HL-60/S4 treated with phorbol 12-myristate 13-acetate at 8.2 ng/mL for 4 days and 3 days (cell line): ENCODE measurements around the gene PODXL2.

Experiments used
- in situ Hi-C: fragments of 300-500 bp; cut with MboI; formaldehyde crosslinking; loops from 2 replicates; pipeline ENCODE4 v1.15.0; 2022; ENCODE audit warnings: low sequenced_read_pairs

PODXL2 gene

DNA sequence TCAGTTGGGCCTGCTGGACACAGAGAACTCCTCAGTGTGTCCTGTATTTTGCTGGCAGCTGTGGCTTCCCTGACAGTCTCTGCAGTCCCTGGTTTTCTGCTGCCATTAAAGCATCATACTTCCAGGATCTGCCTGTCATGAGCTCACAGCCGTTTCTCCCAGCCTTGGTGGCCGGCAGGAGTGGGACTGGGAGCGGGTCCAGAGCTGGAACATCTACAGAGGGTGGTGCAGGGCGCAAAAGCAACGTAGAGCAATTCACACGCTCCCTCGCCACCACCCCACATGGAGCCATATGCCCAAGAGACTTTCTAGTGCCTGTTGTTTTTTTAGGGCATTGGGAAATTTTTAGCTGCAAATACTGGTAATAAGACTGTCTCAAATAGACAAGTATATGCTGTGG lies 77.3 kb downstream of the PODXL2 start:
- in situ Hi-C loops = no loop called here

DNA sequence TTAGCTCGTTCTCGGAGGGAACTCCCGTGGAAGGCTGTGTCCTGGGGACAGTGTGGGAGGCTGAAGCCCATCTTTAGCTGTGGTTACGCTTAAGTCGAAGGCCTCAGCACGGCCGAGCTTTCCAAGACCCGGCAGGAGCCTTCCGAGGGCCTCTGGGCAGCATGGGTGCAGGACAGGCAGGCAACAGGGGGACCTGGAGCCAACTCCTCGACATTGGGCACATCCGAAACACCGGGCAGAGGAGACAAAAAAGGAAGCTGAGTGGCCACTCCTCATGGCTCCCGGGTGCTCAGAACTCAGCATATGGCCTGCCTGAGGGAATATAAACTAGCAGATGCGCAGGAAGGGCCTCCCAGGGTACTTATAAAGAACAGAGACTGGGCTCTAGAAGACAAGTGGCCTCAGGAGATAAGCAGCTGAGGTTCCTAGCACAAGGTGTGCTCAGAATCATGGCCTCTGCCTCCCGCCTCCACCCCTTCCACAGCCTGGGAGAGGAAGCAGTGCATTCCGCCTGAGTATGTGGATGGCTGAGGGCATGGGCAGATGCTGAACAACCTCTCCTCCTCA lies 77.9 kb downstream of the PODXL2 start:
- in situ Hi-C loops = no loop called here

DNA sequence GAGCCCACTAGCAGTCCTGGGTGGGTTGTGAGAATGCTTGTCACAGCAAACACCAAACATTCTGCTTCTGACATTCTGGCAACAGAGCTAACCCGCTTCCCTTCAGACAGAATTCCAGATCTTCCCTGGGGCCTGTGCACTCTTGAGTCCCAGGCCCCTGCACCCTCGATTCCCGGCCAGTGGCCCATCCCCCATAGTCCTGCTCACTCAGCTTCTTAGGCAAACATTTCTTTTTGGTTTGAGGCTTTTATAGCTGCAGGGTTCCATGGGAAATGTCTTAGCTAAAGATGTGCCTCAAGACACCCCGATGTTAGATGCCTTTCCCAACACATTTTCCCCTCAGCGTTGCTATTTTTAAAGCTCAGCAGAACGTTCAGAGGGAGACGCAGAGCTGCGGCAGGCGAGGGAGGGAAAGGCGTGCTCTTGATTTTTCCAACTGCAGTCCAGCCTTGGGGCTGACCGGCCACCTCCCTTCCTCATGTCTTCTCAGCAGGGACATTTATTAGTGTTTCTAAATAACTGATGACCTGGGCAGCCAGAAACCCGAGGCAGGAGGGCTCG lies 78.9 kb downstream of the PODXL2 start:
- in situ Hi-C loops = no loop called here

DNA sequence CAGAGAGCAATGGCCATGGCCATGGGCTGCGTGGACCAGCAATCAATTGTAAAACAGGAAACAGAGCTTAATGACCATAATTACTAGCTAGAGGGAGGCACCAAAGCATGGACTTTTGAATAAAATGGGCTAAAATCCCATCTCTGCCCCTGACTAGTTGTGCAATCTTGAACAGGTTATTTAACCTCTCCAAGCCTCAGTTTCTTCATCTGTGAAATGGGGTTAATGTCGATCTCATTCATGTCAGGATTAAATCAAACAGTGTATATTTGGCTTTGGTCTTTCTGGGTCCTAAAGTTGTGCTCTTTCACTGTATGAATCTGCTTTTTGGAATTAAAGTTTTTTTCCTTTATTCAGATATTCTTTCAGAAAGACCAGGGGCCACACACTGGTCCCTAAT lies 79.9 kb downstream of the PODXL2 start:
- in situ Hi-C loops = no loop called here

DNA sequence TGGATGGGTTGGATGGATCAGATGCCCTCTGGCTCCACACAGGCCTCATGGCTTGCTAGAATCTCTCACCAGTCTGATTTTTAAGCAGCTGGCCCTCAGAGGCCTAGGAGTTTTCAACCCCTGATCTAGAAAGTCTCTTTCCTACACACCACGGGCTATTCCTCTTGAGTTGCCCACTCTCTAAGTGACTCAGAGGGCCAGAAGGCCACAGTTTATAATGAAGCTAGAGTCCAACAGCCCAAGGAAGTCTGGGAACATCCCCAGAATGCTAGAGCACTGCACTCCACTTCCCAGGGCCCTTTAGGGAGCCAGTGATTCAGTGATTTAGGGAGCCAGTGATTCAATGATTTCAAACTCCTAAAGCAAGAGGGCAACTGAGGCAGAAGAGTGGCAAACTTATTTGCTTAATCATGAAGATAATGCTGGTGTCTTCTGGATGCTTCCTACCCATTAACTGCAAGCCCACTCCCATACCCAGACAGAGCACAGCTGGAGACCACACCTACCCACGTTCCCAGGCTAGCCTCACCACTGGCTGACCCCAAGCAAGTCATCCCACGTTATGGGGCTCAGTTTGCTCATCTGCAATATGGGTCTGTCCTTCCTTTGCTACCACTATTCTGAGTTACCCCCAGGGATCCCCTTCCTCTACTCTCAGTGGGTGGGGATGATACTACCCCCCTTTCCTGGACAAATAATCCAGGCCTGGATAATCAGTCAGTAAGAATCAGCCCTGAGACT lies 80.5 kb downstream of the PODXL2 start:
- in situ Hi-C loops = no loop called here

DNA sequence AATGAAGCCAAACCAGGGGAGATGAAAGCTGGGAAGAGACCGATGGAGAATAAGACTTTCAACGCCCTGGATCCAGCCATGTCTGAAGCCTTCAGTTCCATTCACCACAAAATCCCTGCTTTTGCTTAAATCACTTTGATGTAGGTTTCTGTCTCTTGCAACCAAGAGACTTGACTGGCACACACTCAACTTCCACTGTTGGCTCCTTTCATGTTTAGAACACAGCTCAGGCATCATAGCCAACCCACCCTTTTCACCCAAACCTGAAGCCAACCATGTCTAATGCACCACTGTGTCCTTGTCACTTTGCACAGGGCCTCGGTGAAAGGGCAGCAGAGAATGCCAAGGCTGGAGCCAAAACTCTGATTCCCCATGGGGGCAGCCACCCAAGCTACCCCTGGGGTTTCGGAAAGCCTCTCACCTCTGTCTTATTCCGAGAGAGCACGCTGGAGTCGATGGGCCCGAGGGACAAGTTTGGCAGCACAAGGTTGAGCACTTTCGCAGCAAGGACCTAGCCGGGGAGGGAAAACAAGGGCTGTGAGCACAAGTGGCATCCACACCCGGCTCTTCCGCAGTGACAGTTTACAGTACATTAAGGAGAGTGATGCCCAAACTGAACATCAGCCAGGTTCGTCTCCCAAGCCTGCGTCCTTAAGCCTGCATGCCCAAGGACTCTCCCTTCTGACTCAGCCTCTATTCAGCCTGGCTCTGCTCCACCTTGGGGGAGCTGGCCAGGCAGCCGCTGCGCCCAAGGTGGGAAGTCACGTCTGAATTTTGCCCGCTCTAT lies 81.4 kb downstream of the PODXL2 start:
- in situ Hi-C loops = no loop called here

DNA sequence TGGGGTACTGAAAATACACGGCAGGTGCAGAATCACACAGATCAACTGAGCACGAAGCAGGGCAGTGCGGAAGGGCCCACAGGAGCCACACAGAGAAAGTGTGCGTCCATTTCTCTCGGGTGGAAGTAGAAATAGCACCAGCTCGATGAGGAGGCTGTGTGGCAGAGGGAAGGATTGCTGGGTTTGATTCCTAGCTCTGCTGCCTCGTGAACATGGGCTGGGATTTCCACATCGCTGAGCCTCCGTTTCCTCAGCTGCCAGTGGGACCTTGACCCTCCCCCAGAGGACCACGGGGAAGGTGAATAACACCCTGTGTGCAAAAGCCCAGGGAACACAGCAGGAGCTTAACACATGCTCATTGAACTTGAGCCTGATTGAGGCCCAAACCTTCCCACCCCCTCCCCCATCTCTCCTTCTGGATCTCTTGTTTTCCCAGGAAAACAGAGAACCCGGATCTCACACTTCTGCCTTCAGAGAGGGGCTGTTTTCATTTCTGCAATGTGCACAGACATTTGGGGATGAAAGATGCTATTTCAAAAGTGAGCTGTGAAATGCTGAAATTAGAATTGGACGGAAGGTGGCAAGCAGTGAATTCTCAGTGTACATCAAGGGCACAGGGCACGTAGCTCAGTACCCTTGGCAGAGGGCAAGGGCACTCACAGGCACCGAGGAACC lies 82.2 kb downstream of the PODXL2 start:
- in situ Hi-C loops = no loop called here

DNA sequence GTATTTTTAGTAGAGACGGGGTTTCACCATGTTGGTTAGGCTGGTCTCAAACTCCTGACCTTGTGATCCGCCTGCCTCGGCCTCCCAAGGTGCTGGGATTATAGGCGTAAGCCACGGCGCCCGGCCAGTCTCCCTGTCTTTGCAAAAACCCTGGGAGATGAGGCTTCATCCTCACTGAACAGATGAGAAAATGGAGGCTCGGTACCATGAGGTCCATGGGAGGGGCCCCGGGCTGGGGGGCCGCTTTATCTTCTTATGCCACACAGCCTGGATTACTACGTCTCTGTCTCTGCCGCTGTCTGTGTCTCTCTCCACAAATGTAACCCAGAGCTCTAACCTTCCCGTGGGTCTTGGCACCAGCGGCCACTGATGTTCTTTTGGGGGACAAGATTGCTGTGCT lies 82.9 kb downstream of the PODXL2 start:
- in situ Hi-C loops = no loop called here

DNA sequence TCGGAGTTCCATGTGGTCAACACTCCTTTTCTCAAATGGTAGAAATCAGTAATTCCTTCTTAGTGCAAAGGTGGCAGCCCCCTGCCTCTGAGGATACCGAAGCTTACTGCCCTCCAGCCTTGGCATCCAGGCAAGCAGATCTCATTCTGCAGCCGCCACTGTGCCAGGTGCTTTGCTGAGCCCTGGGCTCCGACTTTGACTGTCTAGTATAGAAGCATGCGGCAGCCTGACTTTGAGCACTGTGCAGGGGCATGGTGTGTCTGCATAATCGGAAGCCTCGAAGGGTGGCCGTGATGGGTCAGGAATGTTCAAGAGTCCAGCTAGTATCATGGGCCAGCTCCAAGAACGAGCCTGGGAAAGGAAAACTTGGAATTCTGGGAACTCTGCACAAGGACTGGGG lies 83.5 kb downstream of the PODXL2 start:
- in situ Hi-C loops = no loop called here

DNA sequence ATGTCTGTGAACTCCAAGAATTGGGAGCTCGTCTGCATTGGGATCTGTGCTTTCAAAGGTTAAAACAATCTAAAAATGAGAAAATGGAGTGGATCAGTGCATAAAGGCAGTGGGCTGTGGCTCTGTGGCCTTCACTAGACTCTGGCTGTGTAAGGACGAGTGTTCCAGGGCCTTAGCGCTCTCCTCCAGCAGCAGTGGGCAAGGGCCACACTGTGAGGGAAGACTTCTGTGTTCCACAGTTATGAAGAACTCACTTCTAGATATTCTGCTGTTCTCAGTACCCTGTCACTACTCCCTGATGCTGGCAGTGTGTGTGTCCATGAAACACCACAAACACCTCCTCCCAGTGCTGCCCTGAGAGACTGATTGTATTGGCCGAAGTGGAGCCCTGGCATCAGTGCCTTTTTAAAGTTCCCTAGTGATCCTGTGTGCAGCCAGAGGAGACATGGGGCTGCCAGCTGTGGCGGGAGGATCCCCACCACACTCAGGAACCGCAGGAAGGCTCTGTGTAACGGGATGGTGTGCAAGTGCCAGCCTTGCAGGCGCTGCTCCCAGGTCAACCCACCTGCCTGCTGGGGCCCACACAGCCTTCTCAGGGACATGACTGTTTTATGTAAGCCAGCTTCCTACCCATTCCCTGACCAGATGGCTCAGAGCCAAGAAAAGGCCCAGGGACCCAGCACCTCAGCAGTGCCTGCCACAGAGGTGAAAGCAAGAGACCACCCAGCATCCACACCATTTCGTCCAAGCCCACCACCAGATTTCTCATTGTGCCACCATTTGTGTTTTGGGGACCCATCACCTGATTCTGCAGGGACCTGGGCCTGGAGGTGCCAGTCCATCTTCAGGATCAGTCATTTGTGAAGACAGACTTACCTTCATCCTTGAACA lies 84.1 kb downstream of the PODXL2 start:
- in situ Hi-C loops = no loop called here

DNA sequence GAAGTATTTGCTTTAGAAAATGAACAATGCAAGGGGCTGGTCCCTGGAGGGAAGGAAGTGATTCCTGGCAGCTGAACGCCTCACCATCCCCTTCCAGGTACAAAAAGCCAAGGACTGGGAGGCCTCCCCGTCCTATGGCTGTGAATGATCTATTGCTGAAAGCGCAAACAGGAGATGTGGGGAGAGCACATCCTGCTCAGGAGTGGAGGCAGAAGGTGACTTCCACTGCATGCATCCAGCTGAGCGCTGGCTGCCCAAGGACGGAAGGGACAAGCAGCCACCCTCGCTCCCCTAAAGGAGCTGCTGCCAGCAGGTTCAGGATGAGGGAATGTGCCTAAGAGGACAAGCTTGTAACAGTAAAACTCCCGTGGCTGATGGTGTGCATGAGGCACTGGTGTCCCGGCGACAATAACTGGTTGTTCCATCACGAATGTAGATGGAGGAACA lies 85.2 kb downstream of the PODXL2 start:
- in situ Hi-C loops = no loop called here

DNA sequence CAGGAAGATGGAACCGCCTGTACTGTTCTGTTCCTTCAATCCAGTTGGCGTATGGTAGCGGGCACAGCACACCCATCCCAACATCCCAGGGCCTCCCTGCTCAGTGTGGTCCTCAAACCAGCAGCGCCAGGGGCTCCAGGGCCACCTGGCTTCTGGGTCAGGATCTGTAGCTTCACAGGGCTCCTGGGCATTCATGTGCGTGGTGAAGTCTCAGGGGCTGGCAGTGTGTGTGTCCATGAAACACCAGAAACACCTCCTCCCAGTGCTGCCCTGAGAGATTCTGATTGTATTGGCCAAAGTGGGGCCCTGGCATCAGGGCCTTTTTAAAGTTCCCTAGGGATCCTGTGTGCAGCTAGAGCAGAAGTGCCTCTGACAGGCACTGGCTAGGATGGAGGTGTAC lies 85.9 kb downstream of the PODXL2 start:
- in situ Hi-C loops = no loop called here

DNA sequence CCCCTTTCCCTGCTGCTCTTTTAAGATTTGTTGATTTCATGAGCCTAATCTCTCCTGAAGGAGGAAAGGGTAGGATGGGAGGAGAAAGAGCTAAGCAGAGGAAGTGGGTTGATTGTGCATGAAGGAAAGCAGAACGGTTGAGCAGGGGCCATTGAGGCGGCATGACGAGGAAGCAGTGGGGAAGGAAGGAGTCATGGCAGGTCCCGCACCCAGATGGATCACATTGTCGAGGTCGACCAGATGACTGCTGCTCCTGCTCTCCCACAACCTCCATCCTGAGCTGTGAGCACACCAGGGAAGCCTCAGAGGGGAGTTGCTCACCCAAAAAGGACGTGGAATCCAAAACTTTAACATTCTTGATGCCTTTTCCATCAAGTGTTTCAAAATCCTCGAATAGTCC lies 86.5 kb downstream of the PODXL2 start:
- in situ Hi-C loops = no loop called here

DNA sequence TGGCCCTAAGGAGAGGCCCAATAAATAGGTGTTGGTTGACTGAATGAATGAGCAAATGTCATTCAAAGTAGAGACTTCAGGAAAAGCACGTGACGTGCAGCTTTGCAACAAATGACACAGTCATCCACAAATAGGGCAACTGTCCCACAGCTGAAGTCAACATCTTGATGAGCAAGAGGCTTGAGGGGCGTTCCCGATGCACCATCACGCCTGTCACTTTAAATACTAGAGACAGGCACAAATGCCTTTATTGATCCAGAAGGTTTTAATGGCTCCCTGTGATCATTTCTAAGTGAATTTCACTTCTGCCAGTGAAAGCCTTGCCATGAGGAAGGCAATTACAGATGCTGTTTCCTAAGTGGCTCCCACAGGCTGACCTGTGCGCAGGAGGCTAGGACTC lies 87.4 kb downstream of the PODXL2 start:
- in situ Hi-C loops = no loop called here

DNA sequence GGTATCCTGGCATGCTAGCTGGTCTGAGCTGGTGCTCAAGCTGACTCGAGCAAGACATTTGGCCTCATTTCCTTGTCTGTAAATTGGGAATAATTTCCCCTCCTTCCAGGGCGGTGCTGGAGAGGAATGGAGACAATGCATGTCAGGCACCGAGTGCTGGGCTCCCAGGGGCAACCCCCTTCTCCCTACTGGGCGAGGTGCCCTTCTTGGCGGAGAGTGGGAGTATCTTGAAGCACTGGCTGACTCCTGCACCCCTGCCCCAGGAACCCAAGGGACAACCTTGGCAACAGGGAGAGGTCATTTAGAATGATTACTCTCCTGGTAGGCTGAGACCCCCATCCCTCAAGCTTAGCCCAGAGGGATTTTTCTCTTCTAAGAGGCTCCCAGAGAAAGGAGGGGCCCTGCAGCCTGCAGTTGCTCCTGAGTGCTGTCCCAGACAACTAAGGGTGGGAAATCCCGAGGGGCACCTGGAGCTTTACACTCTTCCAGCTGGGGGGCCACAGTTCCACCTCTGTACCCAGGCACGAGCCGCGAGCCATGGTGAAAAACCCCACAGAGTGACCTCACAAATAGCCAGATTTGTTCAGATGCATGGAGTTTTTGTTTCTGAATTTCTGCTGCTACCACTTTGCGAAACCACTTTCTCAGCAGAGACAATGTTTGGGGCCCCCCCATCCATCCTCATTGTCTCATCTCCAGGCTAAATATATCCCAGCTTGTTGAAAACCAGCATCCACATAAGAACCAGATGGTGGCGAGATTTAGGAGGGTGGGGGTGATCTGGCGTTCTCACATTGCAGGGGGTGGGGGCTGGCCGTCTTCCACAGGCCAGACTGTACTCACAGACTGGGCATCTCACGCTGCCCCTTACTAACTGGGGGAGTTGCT lies 88.6 kb downstream of the PODXL2 start:
- in situ Hi-C loops = no loop called here

DNA sequence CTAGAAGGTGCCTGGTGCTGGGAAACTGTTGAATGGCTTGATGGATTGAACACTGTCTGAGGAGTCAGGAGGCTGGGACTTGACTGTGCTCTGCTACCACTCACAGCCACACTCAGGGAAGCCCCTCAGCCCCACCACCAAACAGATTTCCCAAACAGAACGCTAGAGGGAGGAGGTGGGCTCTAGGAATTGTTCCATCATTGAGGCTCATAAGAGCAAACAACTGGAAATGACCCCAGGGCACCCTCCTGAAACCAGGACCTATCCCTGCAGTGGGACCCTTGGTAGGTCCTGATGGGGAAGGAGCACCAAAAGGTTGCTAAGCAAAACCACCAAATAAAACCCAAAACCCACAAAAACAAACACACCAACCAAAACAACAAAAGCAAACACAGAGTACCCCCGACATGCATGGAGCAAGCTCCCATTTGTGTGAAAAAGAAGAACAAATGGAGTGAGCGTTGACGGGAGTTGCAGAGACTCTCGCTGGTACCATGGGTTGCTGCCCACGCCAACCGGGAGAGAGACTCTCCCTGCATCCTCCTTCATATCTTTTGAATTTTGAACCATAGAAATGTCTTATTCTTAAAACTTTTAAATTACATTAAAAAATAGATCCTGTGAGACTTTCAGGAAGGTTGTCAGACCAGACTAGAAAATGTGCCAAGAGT lies 89.4 kb downstream of the PODXL2 start:
- in situ Hi-C loops = no loop called here

DNA sequence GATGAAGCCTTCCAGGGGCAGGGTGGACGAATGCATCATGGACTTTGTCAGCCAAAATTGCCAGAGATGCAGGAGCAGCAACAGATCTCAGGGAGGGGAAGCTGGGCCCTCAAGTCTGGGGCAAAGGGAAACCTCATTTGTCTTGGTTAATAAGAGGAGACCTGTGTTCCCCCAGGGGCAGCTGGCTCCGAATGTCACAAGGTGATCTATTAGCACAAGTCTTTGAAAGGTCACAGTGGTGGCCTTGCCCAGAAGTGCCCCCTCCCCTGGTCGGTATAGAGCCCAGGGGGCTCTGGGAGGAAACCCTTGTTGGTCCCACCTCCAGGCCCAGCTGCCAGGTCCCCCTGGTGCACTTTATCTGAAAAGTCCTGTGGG lies 89.9 kb downstream of the PODXL2 start:
- in situ Hi-C loops = no loop called here

DNA sequence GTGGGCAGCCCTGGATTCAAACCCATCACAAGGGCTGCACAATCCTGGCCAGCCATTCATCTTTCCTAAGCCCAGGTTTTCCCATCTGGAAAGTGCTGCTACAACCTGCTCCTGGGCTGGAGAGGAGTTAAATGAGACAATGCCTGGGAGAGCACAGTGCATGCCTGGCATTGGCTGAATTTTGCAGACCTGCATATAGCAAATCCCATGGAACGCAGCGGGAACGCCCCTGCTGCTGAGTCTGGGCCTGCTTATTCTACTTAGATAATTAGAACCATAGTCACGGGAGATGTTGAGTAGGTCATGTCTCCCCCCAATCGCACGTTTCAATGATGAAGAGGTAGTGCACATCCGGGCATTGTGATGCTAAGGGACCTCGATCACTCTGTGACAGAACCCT lies 90.4 kb downstream of the PODXL2 start:
- in situ Hi-C loops = no loop called here
